NT2/D1 (cell line): ENCODE results near the gene ABCA5.

Source experiments
- DNase-seq: peaks from one replicate; pipeline ENCODE4 v3.0.0-alpha.2; 2011; ENCODE audit warnings: low read depth, low spot score
- H3K27me3 ChIP-seq: 2 replicates; pipeline ENCODE4 v1.6.0; 2011; ENCODE audit warnings: mild to moderate bottlenecking; ENCODE audit not compliant: insufficient read length, insufficient read depth
- H3K36me3 ChIP-seq: 2 replicates; pipeline ENCODE4 v1.6.1; 2011; ENCODE audit warnings: mild to moderate bottlenecking, low read length, mixed read lengths; ENCODE audit not compliant: insufficient read depth, insufficient read length
- H3K4me1 ChIP-seq: 2 replicates; pipeline ENCODE4 v1.5.1; 2011; ENCODE audit not compliant: insufficient read depth, insufficient read length
- H3K4me3 ChIP-seq: 2 replicates; pipeline ENCODE4 v1.5.1; 2011; ENCODE audit warnings: low read depth; ENCODE audit not compliant: insufficient read length
- H3K9ac ChIP-seq: 2 replicates; pipeline ENCODE4 v1.6.0; 2011; ENCODE audit warnings: low read depth; ENCODE audit not compliant: insufficient read length
- H3K9me3 ChIP-seq: 2 replicates; pipeline ENCODE4 v1.5.1; 2011; ENCODE audit warnings: mild to moderate bottlenecking, low read length; ENCODE audit not compliant: insufficient read depth
- SUZ12 ChIP-seq: IDR thresholded peaks from 2 replicates; pipeline ENCODE4 v1.6.1; 2011; ENCODE audit not compliant: insufficient read length, insufficient read depth; ENCODE audit errors: extremely low read depth
- YY1 ChIP-seq: IDR thresholded peaks from 2 replicates; pipeline ENCODE4 v1.6.1; 2011; ENCODE audit not compliant: insufficient read length, insufficient read depth
- ZNF274 ChIP-seq: IDR thresholded peaks from 2 replicates; pipeline ENCODE4 v1.6.1; 2011; ENCODE audit warnings: mild to moderate bottlenecking, low read depth, low read length

Gene ABCA5

GRCh38 chr17:69230939-69231338 is 96.0 kb downstream of the ABCA5 start:
- Histone ChIP-seq H3K4me3 (no peak overlapping the region), H3K9me3 (peaks cover 6% of the 10 kb centered on the region; the same call in 1 of the 2 replicates), H3K4me1 (no peaks in the 10 kb centered on the region), H3K36me3 (no peaks in the 10 kb centered on the region), H3K9ac (no peak overlapping the region), H3K27me3 (no peaks in the 10 kb centered on the region)
- DNase-seq: no peak
- TF ChIP-seq SUZ12: no peak
- no peak for TF ChIP-seq YY1
- no peak for TF ChIP-seq ZNF274

- Histone ChIP-seq H3K4me1 (no peaks in the 10 kb centered on the region), H3K27me3 (no peaks in the 10 kb centered on the region), H3K9me3 (peaks cover 6% of the 10 kb centered on the region; the same call in 1 of the 2 replicates), H3K9ac (no peak within 1 kb of the TSS), H3K36me3 (no peaks in the 10 kb centered on the region), H3K4me3 (no peak within 1 kb of the TSS)
- DNase-seq: no peak
- no peak for TF ChIP-seq YY1
- no peak for TF ChIP-seq SUZ12
- TF ChIP-seq ZNF274: no peak
Measured at GRCh38 chr17:69228576-69228975, 98.4 kb downstream of the ABCA5 start, which contains the start of gene ABCA10. TSS of gene ABCA10 (minus strand) at chr17:69228824. CDS start at chr17:69225358, 3,466 bp downstream.

GRCh38 chr17:69228018-69228417 is 98.9 kb downstream of the ABCA5 start:
- Histone ChIP-seq H3K4me1 (no peaks in the 10 kb centered on the region), H3K4me3 (no peak overlapping the region), H3K9ac (no peak overlapping the region), H3K27me3 (no peaks in the 10 kb centered on the region), H3K9me3 (peaks cover 6% of the 10 kb centered on the region; the same call in 1 of the 2 replicates), H3K36me3 (no peaks in the 10 kb centered on the region)
- TF ChIP-seq ZNF274 (no peak), SUZ12 (no peak), YY1 (no peak)
- DNase-seq: no peak

- TF ChIP-seq YY1: no peak
- TF ChIP-seq SUZ12: no peak
- no peak for TF ChIP-seq ZNF274
- Histone ChIP-seq H3K9me3 (peaks cover under 1% of the 10 kb centered on the region; the same call in 1 of the 2 replicates), H3K27me3 (no peaks in the 10 kb centered on the region), H3K4me1 (no peaks in the 10 kb centered on the region), H3K36me3 (no peaks in the 10 kb centered on the region), H3K4me3 (no peak overlapping the region), H3K9ac (no peak overlapping the region)
- DNase-seq: no peak
Measured at GRCh38 chr17:69227541-69227940, 99.4 kb downstream of the ABCA5 start.

GRCh38 chr17:69223809-69224208 is 103.1 kb downstream of the ABCA5 start:
- H3K4me1 ChIP-seq: no peaks in the 10 kb centered on the region
- H3K9me3 ChIP-seq: no peaks in the 10 kb centered on the region
- H3K4me3 ChIP-seq: no peak overlapping the region
- H3K27me3 ChIP-seq: no peaks in the 10 kb centered on the region
- H3K9ac ChIP-seq: no peak overlapping the region
- H3K36me3 ChIP-seq: no peaks in the 10 kb centered on the region
- DNase-seq: no peak
- TF ChIP-seq ZNF274 (no peak), SUZ12 (no peak), YY1 (no peak)

GRCh38 chr17:69222707-69223258 is 104.2 kb downstream of the ABCA5 start:
- Histone ChIP-seq H3K9me3 (no peaks in the 10 kb centered on the region), H3K27me3 (no peaks in the 10 kb centered on the region), H3K9ac (no peak overlapping the region), H3K36me3 (no peaks in the 10 kb centered on the region), H3K4me3 (no peak overlapping the region), H3K4me1 (no peaks in the 10 kb centered on the region)
- DNase-seq: no peak
- no peak for TF ChIP-seq SUZ12
- no peak for TF ChIP-seq YY1
- TF ChIP-seq ZNF274: no peak

GRCh38 chr17:69220098-69220497 is 106.8 kb downstream of the ABCA5 start:
- H3K36me3 ChIP-seq: no peaks in the 10 kb centered on the region
- H3K9ac ChIP-seq: no peak overlapping the region
- H3K9me3 ChIP-seq: no peaks in the 10 kb centered on the region
- no peaks in the 10 kb centered on the region for H3K27me3 ChIP-seq
- no peaks in the 10 kb centered on the region for H3K4me1 ChIP-seq
- H3K4me3 ChIP-seq: no peak overlapping the region
- TF ChIP-seq SUZ12: no peak
- no peak for TF ChIP-seq ZNF274
- no peak for TF ChIP-seq YY1
- DNase-seq: no peak

GRCh38 chr17:69218986-69219385 is 107.9 kb downstream of the ABCA5 start:
- H3K9ac ChIP-seq: no peak overlapping the region
- no peak for DNase-seq
- no peaks in the 10 kb centered on the region for H3K36me3 ChIP-seq
- H3K9me3 ChIP-seq: no peaks in the 10 kb centered on the region
- H3K4me3 ChIP-seq: no peak overlapping the region
- H3K27me3 ChIP-seq: no peaks in the 10 kb centered on the region
- no peak for TF ChIP-seq ZNF274
- no peaks in the 10 kb centered on the region for H3K4me1 ChIP-seq
